Midbrain (tissue), 1 donor: ENCODE results near the gene DIS3L.
"Not testable (repeated sequence)": the region's sequence is repeated elsewhere in the genome, so short reads cannot be mapped to it uniquely, and the experiment has no call there.

Source experiments
- DNase-seq: peaks from one replicate; lab custom pipeline; 2025; lab: John Stamatoyannopoulos, UW

Gene DIS3L

GRCh38 chr15:66278056-66278455 is 15.3 kb upstream of the DIS3L start:
- DNase-seq: no peak

GRCh38 chr15:66278671-66279070 is 14.7 kb upstream of the DIS3L start:
- no peak for DNase-seq

- DNase-seq: no peak
Measured at GRCh38 chr15:66284271-66284670, 9.1 kb upstream of the DIS3L start.

- DNase-seq: no peak
Measured at GRCh38 chr15:66285533-66286280, 7.7 kb upstream of the DIS3L start.

GRCh38 chr15:66287461-66288057 is 5.8 kb upstream of the DIS3L start:
- DNase-seq: peak; percentile 35

GRCh38 chr15:66288093-66288492 is 5.3 kb upstream of the DIS3L start:
- no peak for DNase-seq

- no peak for DNase-seq
Measured at GRCh38 chr15:66288551-66289185, 4.7 kb upstream of the DIS3L start.

GRCh38 chr15:66290007-66290406 is 3.4 kb upstream of the DIS3L start:
- no peak for DNase-seq

GRCh38 chr15:66290518-66290917 is 2.9 kb upstream of the DIS3L start:
- DNase-seq: no peak

- no peak for DNase-seq
Measured at GRCh38 chr15:66291816-66292570, 1.4 kb upstream of the DIS3L start.

GRCh38 chr15:66292571-66293418 is 573 bp upstream of the DIS3L start:
- peak; percentile 50 for DNase-seq

GRCh38 chr15:66294157-66294931 is 976 bp downstream of the DIS3L start:
- DNase-seq: no peak

- no peak for DNase-seq
Measured at GRCh38 chr15:66294932-66295235, 1.5 kb downstream of the DIS3L start.

GRCh38 chr15:66296186-66296585 is 2.8 kb downstream of the DIS3L start:
- DNase-seq: no peak

- no peak for DNase-seq
Measured at GRCh38 chr15:66298803-66299251, 5.5 kb downstream of the DIS3L start.

- DNase-seq: no peak
Measured at GRCh38 chr15:66302489-66303278, 9.3 kb downstream of the DIS3L start.

GRCh38 chr15:66304425-66304824 is 11.1 kb downstream of the DIS3L start:
- not testable (repeated sequence) for DNase-seq

- no peak for DNase-seq
Measured at GRCh38 chr15:66306381-66306780, 13.0 kb downstream of the DIS3L start.

GRCh38 chr15:66308531-66308930 is 15.2 kb downstream of the DIS3L start:
- DNase-seq: no peak

- DNase-seq: no peak
Measured at GRCh38 chr15:66309828-66310227, 16.5 kb downstream of the DIS3L start.
